GM19467 (cell line): ENCODE data around the gene KCNJ5.

ENCODE experiments used
- ATAC-seq: cut with Tn5 transposase; IDR thresholded peaks from one replicate; pipeline ENCODE4 v1.9.1; 2021; ENCODE audit warnings: mild to moderate bottlenecking, moderate library complexity; ENCODE audit not compliant: unreplicated experiment

The KCNJ5 gene

GRCh38 chr11:128927683-128928336 lies 36.7 kb downstream of the KCNJ5 start:
- no peak for ATAC-seq

DNA sequence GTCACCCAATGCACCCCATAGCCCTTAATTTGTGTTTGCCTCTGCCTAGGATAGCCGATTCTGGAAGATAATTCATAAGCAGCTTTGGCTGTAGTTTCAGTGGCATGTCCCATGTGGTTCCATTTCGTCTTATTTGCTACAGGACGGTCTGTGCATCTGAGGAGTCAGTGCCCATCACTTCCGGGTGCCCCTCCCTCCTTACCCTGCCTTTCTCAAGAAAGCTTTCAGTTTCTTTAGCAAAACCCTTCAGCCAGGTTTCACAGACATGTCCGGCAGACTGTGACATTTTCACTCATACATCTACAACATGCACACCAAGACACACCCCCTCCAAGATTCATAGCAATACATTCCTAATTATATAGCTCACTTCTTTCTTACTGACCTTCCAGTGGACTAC lies 37.2 kb downstream of the KCNJ5 start:
- ATAC-seq = peak; percentile 99

DNA sequence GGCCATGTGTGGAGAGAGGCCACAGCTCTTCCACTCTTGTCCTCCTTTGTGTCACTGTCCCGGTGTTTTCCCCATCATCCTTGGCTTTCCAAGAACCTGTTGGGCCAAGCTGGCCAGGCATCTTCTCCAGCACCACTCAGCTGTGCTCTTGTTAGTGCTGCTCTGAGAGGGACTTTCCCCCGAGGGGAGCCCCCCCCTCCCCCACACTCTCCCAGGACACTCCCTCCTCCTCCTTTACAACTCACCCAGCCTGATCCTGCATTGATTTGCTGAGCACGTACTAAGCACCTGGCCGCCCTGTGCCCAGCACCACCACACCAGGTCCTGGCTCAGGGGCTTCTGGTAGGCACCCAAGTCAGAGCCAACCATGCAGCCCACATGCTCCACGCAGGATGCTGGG lies 38.3 kb downstream of the KCNJ5 start:
- no peak for ATAC-seq

GRCh38 chr11:128929991-128930390 lies 38.8 kb downstream of the KCNJ5 start:
- ATAC-seq = no peak

- ATAC-seq = no peak
Observed at GRCh38 chr11:128931066-128931465, 39.9 kb downstream of the KCNJ5 start.

GRCh38 chr11:128931668-128932067 lies 40.5 kb downstream of the KCNJ5 start:
- no peak for ATAC-seq

DNA sequence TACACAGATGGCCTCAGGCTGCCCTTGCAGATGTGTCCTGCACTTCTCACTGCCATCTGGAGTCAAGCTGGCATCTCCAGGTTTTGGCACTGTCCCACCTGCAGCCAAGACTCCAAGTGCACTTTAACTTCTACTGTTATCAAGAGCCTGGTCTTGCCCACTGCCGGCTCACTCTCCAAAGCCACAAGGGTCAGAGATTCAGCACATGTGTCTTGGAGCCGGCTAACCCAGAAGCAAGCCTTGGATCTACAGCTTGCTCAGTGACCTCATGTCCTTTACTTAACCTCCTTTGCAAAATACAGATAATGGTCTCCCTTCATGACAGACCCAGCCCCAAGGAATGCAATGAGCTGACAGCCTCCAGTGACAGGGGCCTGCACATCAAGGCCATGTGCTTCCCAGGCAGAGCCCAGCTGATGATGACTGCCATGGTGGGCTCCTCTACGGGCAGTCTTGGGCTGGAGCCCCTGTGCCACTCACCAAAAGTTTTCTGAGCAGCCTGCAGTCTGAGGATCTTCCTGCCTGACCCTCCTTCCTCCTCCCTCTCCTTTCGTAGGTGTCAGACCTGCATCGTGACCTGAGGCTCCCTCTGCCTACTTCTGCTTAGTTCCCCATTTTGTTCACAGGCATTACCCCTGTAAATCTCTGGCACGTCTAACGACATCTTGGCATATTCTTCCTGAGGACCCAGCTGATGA lies 42.5 kb downstream of the KCNJ5 start:
- no peak for ATAC-seq

DNA sequence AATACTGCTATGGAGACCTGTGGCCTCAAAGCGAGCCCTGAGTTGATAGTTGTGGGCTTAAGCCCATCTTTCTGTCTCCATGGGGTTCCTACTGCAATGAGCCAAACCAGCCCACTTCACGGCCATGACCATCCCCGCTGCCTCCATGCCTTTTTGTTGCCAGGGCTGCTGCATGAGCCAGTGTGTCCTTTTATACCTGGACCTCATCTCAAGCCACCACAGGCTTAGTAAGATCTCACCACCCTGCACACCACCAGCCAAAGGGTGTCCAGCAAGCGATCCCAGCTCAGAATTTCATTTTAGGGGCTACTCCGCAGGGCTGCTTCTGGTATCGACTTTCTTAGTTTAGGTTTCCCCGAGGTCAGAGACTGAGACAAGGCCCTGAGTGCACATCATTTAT lies 43.2 kb downstream of the KCNJ5 start:
- no peak for ATAC-seq

DNA sequence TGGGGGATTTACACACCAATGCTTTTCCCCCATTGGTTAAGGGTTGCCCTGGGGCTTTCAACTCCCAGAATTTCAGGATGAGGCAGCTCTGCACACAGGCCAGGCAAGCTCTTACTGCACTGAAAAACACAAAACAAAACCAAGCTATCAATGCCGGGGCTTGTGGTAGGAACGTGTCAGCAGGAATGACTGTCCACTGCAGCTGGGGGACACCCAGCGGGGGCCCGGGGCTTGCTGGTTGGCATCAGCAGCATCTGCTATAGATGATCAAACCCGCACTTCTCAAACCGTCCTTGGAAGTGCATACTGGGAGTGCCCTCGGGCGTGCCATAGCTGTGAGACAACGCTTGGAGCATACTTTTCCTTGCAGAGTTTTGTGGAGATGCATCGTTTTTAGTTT lies 43.8 kb downstream of the KCNJ5 start:
- no peak for ATAC-seq

GRCh38 chr11:128936606-128937251 lies 45.6 kb downstream of the KCNJ5 start:
- ATAC-seq = no peak

DNA sequence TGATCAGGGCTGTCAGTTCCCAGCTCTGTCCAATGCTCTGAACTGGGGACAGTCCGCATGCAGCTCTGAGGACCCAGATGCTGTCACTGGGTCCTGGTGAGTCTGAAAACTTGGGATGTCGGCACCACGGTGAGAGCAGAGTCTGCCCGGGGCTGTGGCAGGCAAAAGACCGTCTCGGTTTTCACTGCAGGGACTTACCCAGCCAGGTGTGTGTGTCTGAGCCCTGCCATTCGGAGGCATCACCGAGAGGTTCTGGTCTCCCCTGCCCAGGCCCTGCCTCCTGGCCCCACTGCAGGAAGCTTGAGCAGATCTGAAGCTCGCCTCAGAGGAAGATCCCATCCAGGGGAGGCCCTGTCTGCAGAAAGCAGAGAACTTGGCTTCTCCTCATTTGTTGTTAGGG lies 46.3 kb downstream of the KCNJ5 start:
- ATAC-seq = no peak

- no peak for ATAC-seq
Observed at GRCh38 chr11:128938156-128938885, 47.2 kb downstream of the KCNJ5 start.

DNA sequence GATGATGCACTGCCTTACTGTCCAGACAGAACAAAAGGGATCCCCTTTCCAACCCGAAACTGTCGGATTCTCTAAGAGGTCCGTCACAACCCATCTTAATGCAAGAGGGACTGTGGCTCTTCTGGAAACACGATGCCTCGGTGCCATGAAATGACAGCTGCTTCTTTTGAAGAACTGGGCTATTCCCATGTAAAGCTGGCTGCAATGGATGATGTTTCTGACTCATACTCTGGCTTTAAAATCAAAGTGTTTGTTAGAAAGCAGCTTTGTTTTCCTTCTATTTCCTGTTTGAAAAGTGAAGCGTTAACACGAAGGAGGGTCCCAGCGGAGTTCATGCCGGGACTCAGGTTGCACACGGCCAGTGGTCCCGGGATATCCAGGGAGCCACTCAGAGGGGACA lies 48.4 kb downstream of the KCNJ5 start:
- ATAC-seq = no peak

GRCh38 chr11:128940156-128940555 lies 49.0 kb downstream of the KCNJ5 start:
- no peak for ATAC-seq

DNA sequence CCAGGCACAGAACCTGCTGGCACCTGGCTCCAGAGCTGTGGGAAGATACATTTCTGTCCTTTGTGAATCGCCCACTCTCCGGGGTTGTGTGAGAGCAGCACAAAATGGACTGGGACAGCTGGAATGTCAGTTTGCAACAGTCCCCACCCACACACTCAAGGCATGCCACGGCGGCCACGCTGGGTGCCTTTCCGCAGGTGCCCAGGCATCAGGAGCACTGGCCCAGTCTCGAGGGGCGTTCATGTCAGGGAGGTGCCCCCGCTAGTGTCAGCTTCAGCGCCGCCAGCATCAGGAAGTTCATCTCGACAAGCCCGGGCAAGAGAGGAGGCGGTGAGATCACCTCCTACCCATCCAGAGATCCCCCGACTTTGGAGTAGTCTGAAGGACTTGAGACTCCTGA lies 49.4 kb downstream of the KCNJ5 start:
- ATAC-seq = no peak

- ATAC-seq = no peak
Observed at GRCh38 chr11:128941110-128941509, 50.0 kb downstream of the KCNJ5 start.

DNA sequence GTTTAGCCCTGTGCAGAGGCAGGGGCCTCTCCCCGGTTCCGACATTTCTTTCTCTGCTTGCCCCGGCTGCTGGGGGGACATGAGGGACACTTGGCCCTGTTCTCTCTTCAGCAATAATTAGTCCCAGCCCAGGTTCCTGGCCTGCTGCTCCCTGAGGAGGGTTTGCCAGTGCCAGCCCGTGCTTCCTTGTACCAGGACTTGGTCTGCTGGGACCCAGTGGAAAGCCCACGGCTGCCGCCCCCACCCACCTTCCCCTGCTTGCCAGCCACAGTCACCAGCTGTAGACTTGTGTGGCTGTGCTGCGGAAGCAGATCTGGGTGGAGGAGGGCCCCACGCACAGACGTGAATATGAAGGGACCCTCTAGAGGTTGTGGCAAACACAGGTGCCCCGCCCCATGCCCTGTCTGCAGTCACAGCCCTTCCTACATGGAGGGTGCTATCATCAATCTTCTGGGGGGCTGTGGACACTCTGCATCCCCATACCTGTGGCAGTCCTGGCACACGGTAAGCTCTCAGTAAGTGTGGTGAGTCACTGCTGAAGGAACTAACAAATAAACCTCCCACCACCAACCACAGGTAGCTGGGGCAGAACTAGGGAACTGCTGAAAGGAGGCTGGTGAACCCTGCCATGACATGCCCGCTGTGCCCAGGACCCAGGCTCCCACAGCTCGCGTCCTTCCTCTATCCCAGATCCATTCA lies 50.6 kb downstream of the KCNJ5 start:
- no peak for ATAC-seq

DNA sequence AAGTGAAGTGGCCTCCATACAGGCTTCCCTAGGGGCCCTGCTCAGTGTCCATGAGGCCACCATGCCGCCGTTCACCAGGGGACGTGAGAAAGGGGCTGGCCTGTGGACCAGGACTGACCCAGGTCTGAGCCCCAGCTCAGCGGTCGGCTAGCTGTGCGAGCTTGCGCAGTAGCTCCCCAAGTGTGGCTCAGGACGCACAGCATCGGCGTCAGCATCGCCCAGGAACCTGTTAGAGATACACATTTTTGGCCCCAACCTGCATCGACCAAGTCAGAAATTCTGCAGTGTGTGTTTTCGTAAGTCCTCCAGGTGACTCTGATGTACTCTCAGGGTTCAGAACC lies 51.1 kb downstream of the KCNJ5 start:
- ATAC-seq = no peak

DNA sequence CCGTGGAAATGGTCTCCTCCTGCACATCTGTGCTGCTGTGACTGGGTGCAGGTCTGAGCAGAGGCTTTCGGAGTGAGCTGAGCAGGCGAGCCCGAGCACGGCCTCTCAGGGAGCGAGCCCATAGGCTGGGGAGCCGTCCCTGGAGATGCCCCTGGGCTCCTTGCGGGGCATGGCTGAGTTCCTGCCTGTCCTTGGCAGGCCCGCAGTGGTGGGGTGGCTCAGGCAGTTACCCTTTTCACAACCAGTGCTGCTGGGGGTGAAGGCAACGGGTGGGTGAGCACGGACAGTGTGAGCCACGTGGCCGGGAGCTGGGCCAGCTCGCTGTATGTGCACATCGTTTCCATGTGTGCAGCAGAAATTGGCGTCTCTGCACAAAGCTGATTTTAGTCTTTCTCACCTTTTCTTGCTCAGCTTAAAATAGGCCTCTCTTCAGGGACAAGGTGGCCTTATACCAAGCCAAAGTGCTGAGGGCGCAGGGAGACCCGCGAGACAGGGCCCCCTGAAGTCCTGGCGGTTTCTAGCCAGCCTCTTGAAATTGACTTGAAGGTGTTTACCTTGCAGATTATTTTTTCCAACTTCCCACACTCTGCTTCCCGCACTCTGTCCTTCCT lies 51.8 kb downstream of the KCNJ5 start, which contains the start of gene TP53AIP1:
Gene TP53AIP1, minus strand, starts transcription at position 55 of the 611 bp plus-strand sequence. CDS start 5,053 bp downstream, outside the sequence.
- ATAC-seq = no peak

GRCh38 chr11:128943428-128943976 lies 52.3 kb downstream of the KCNJ5 start:
- no peak for ATAC-seq
